OCI-LY1 (cell line): ENCODE data around the gene PPM1G.

ENCODE experiments used
- H2AFZ ChIP-seq: fragments of 200-600 bp; sonication (generic), shearing (Covaris generic); 2 replicates; pipeline ENCODE4 v1.6.0; 2014; ENCODE audit warnings: antibody characterized with exemption, mild to moderate bottlenecking, low read length
- H3F3A ChIP-seq: fragments of 200-600 bp; sonication (generic), shearing (Covaris generic); 2 replicates; pipeline ENCODE4 v1.6.0; 2014; ENCODE audit warnings: mild to moderate bottlenecking, antibody characterized with exemption, low read length, moderate library complexity; ENCODE audit not compliant: insufficient read depth
- H3K27ac ChIP-seq: fragments of 200-600 bp; sonication (generic); 2 replicates; pipeline ENCODE4 v1.5.1; 2014; ENCODE audit warnings: low read length, mixed run types, mild to moderate bottlenecking, low read depth; ENCODE audit not compliant: poor library complexity, severe bottlenecking
- H3K27me3 ChIP-seq: fragments of 200-600 bp; sonication (generic); 2 replicates; pipeline ENCODE4 v1.6.0; 2014; ENCODE audit warnings: antibody characterized with exemption, mild to moderate bottlenecking, low read length, moderate library complexity; ENCODE audit not compliant: insufficient read depth
- H3K36me3 ChIP-seq: fragments of 200-600 bp; sonication (generic); 2 replicates; pipeline ENCODE4 v1.6.1; 2014; ENCODE audit warnings: mild to moderate bottlenecking, antibody characterized with exemption, low read length, moderate library complexity, mixed read lengths; ENCODE audit not compliant: insufficient read depth
- H3K4me1 ChIP-seq: fragments of 200-600 bp; sonication (generic); 2 replicates; pipeline ENCODE4 v1.5.1; 2014; ENCODE audit warnings: mild to moderate bottlenecking, low read length, moderate library complexity; ENCODE audit not compliant: insufficient read depth, severe bottlenecking
- H3K4me2 ChIP-seq: fragments of 200-600 bp; sonication (generic), shearing (Covaris generic); 2 replicates; pipeline ENCODE4 v1.6.1; 2014; ENCODE audit warnings: low read length
- H3K4me3 ChIP-seq: fragments of 200-600 bp; sonication (generic); 2 replicates; pipeline ENCODE4 v1.5.1; 2014; ENCODE audit warnings: low read length, low read depth, mild to moderate bottlenecking, mixed read lengths; ENCODE audit not compliant: poor library complexity, severe bottlenecking
- H3K79me2 ChIP-seq: fragments of 200-600 bp; shearing (Covaris generic); 2 replicates; pipeline ENCODE4 v1.6.1; 2016; ENCODE audit warnings: mixed run types, low read length, mixed read lengths; ENCODE audit not compliant: insufficient read depth
- H3K9ac ChIP-seq: fragments of 200-600 bp; sonication (generic), shearing (Covaris generic); 2 replicates; pipeline ENCODE4 v1.6.1; 2014; ENCODE audit warnings: mild to moderate bottlenecking, low read length, mixed read lengths
- H3K9me2 ChIP-seq: fragments of 200-600 bp; sonication (generic), shearing (Covaris generic); 2 replicates; pipeline ENCODE4 v1.6.1; 2014; ENCODE audit warnings: low read depth, mild to moderate bottlenecking, low read length, mixed read lengths
- H3K9me3 ChIP-seq: fragments of 200-600 bp; shearing (Covaris generic); 2 replicates; pipeline ENCODE4 v1.6.1; 2014; ENCODE audit warnings: low read length, mixed read lengths
- H4K20me1 ChIP-seq: fragments of 200-600 bp; sonication (generic), shearing (Covaris generic); 2 replicates; pipeline ENCODE4 v1.6.0; 2016; ENCODE audit warnings: mild to moderate bottlenecking, low read length; ENCODE audit not compliant: insufficient read depth
- CTCF ChIP-seq: fragments of 200-600 bp; sonication (generic), shearing (Covaris generic); IDR thresholded peaks from 2 replicates; pipeline ENCODE4 v1.5.1; 2017; ENCODE audit warnings: mild to moderate bottlenecking, antibody characterized with exemption, low read length, moderate library complexity, mixed read lengths
- EZH2 ChIP-seq: fragments of 200-600 bp; sonication (generic), shearing (Covaris generic); IDR thresholded peaks from 2 replicates; pipeline ENCODE4 v1.8.0; 2017; ENCODE audit warnings: borderline replicate concordance, mixed run types, mild to moderate bottlenecking, antibody characterized with exemption, low read length, moderate library complexity, mixed read lengths

The PPM1G gene

GRCh38 chr2:27377618-27378095 lies 31.7 kb downstream of the PPM1G start:
- Histone ChIP-seq H4K20me1 (no peaks in the 10 kb centered on the region), H3K79me2 (no peaks in the 10 kb centered on the region), H3K4me3 (no peak overlapping the region), H3F3A (no peaks in the 10 kb centered on the region), H3K36me3 (peaks cover 91% of the 10 kb centered on the region), H2AFZ (no peak overlapping the region), H3K9me3 (no peaks in the 10 kb centered on the region), H3K9me2 (no peaks in the 10 kb centered on the region), H3K4me2 (no peak overlapping the region), H3K27me3 (no peaks in the 10 kb centered on the region), H3K9ac (no peak overlapping the region), H3K4me1 (peaks cover 25% of the 10 kb centered on the region), H3K27ac (no peak overlapping the region)
- TF ChIP-seq CTCF = no peak
- TF ChIP-seq EZH2 = no peak

GRCh38 chr2:27376866-27377617 lies 32.3 kb downstream of the PPM1G start:
- H3K36me3 ChIP-seq = peaks cover 90% of the 10 kb centered on the region
- peaks cover 30% of the 10 kb centered on the region for H3K4me1 ChIP-seq
- H3K9me3 ChIP-seq = no peaks in the 10 kb centered on the region
- no peaks in the 10 kb centered on the region for H3K9me2 ChIP-seq
- H3K4me3 ChIP-seq = no peak overlapping the region
- H3F3A ChIP-seq = no peaks in the 10 kb centered on the region
- H2AFZ ChIP-seq = no peak overlapping the region
- no peak for TF ChIP-seq CTCF
- TF ChIP-seq EZH2 = no peak
- H3K27me3 ChIP-seq = no peaks in the 10 kb centered on the region
- no peak overlapping the region for H3K27ac ChIP-seq
- no peaks in the 10 kb centered on the region for H4K20me1 ChIP-seq
- H3K4me2 ChIP-seq = no peak overlapping the region
- H3K9ac ChIP-seq = no peak overlapping the region
- no peaks in the 10 kb centered on the region for H3K79me2 ChIP-seq

DNA sequence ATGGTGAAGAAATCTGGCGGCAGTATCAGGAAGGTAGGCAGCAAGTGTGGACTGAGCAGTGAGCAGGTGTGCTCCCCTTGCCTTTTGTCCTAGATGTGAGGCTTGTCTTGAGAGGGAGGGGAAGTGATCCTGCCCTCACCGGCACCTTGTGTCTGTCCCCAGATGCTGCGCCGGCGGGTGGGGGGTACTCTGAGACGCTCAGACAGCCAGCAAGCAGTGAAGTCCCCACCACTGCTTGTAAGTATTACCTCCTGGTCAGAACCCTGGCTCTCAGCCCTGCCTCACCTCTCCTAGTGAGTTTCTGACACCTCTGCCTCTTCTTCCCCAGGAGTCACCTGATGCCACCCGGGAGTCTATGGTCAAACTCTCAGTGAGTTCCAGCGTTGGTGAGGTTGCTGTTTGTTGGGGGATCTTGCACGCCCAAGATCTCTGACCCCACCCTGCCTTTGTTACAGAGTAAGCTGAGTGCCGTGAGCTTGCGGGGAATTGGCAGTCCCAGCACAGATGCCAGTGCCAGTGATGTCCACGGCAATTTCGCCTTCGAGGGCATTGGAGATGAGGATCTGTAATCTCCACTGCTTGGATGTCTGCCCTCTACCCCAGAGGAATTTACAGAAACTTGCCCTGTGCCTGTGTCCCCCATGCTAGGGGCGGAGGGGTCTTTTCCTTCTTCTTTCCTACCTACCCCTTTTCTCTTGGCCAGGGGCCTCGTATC lies 33.1 kb downstream of the PPM1G start:
- Histone ChIP-seq H3K4me2 (no peak overlapping the region), H3K4me1 (peaks cover 36% of the 10 kb centered on the region), H3K36me3 (peaks cover 83% of the 10 kb centered on the region), H3K27ac (no peak overlapping the region), H3K9ac (no peak overlapping the region), H4K20me1 (no peaks in the 10 kb centered on the region), H3K9me3 (no peaks in the 10 kb centered on the region), H3F3A (no peaks in the 10 kb centered on the region), H2AFZ (no peak overlapping the region), H3K27me3 (no peaks in the 10 kb centered on the region), H3K4me3 (no peak overlapping the region), H3K79me2 (no peaks in the 10 kb centered on the region), H3K9me2 (no peaks in the 10 kb centered on the region)
- no peak for TF ChIP-seq CTCF
